HG02588 (cell line): ENCODE results near the gene NAE1.

ENCODE experiments used
- ATAC-seq: cut with Tn5 transposase; IDR thresholded peaks from one replicate; pipeline ENCODE4 v1.9.1; 2021; ENCODE audit warnings: mild to moderate bottlenecking, moderate library complexity; ENCODE audit not compliant: unreplicated experiment

NAE1 gene

GRCh38 chr16:66850115-66850815, 19.5 kb upstream of the NAE1 start:
- no peak for ATAC-seq

GRCh38 chr16:66849549-66849948, 18.8 kb upstream of the NAE1 start:
- no peak for ATAC-seq

- no peak for ATAC-seq
These were observed 18.2 kb upstream of the NAE1 start for GRCh38 chr16:66849021-66849420.

GRCh38 chr16:66848172-66848571, 17.4 kb upstream of the NAE1 start:
- ATAC-seq = no peak

GRCh38 chr16:66847533-66848067, 16.8 kb upstream of the NAE1 start:
- no peak for ATAC-seq

GRCh38 chr16:66846831-66847230, 16.1 kb upstream of the NAE1 start:
- ATAC-seq = no peak

- ATAC-seq = no peak
These were observed 15.5 kb upstream of the NAE1 start for GRCh38 chr16:66846266-66846665.

- no peak for ATAC-seq
These were observed 15.0 kb upstream of the NAE1 start for GRCh38 chr16:66845791-66846221.

- ATAC-seq = no peak
These were observed 14.3 kb upstream of the NAE1 start for GRCh38 chr16:66845080-66845410.

- ATAC-seq = no peak
These were observed 13.7 kb upstream of the NAE1 start, which contains the start of gene CA7 for GRCh38 chr16:66844342-66845079. TSS of gene CA7 (plus strand) at chr16:66844414. CDS start at chr16:66844488, 74 bp downstream.

- ATAC-seq = no peak
These were observed 13.2 kb upstream of the NAE1 start for GRCh38 chr16:66844009-66844341.

GRCh38 chr16:66843191-66843590, 12.4 kb upstream of the NAE1 start:
- no peak for ATAC-seq

- no peak for ATAC-seq
These were observed 12.0 kb upstream of the NAE1 start for GRCh38 chr16:66842765-66843164.

- ATAC-seq = no peak
These were observed 10.6 kb upstream of the NAE1 start for GRCh38 chr16:66841366-66841765.

GRCh38 chr16:66840883-66841282, 10.1 kb upstream of the NAE1 start:
- no peak for ATAC-seq

- no peak for ATAC-seq
These were observed 4.0 kb upstream of the NAE1 start for GRCh38 chr16:66834746-66835145.

GRCh38 chr16:66832661-66833305, 2.0 kb upstream of the NAE1 start:
- ATAC-seq = no peak

GRCh38 chr16:66832190-66832589, 1.4 kb upstream of the NAE1 start:
- ATAC-seq = no peak

GRCh38 chr16:66824006-66824405, 6.8 kb downstream of the NAE1 start:
- ATAC-seq = no peak

- ATAC-seq = no peak
These were observed 16.0 kb downstream of the NAE1 start for GRCh38 chr16:66814734-66815133.

GRCh38 chr16:66811043-66811442, 19.7 kb downstream of the NAE1 start:
- ATAC-seq = no peak

- no peak for ATAC-seq
These were observed 20.4 kb downstream of the NAE1 start for GRCh38 chr16:66810391-66810790.
